GM19238 (cell line): ENCODE data around the gene OBP2B.
"Not testable (repeated sequence)": the region's sequence is repeated elsewhere in the genome, so short reads cannot be mapped to it uniquely, and the experiment has no call there.

Experiments
- DNase-seq: peaks from one replicate; pipeline ENCODE4 v3.0.0; 2011; ENCODE audit warnings: low spot score; ENCODE audit not compliant: insufficient read length

The OBP2B gene, protein sequence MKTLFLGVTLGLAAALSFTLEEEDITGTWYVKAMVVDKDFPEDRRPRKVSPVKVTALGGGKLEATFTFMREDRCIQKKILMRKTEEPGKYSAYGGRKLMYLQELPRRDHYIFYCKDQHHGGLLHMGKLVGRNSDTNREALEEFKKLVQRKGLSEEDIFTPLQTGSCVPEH

GRCh38 chr9:133208880-133209300 lies at the start of gene OBP2B:
OBP2B (minus strand) TSS chr9:133209250; CDS start chr9:133209199, 51 bp downstream.
- not testable (repeated sequence) for DNase-seq

DNA sequence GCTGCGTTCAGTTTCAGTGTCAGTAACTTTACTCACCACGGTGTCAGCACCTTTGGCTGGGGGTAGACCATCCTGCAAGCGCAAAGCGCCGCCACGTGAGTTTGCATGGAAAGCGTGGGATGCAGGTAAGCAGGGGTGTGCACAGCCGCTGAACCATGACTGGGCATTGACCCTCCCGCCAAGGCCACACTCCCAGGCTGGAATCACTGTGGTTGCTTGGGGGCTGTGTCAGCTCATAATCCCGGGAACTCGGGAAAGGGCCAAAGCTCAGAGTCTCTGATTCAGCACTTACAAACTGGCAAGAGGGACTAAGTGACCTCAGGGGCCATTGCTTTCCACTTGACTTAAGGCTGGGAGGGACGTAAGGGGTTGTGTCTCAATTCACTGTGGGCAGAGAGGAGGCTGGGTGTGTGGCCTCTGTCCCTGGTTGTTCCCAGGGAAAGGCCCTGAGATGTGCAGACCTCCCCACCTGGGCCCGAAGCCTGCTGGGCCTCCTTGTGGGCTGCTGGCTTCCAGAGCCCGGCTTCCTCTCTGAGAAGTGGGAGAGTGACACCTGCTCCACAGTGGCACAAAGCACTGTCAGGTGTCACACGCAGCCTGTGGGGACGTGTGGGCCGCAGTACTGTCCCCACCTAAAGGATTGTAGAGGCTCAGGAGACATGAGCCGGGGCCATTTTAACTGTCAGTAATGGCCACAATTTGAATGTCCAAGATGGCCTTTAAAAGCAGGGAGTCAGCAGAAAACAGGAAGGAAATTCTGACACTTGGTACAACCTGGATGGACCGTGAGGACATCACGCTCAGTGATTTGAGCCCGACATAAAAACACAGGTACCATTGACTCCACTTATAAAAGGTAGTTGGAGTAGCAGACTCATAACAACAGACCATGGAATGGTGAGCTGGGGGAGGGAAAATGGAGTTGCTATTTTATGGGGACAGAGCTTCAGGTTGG lies 49.3 kb upstream of the OBP2B start:
- no peak for DNase-seq

DNA sequence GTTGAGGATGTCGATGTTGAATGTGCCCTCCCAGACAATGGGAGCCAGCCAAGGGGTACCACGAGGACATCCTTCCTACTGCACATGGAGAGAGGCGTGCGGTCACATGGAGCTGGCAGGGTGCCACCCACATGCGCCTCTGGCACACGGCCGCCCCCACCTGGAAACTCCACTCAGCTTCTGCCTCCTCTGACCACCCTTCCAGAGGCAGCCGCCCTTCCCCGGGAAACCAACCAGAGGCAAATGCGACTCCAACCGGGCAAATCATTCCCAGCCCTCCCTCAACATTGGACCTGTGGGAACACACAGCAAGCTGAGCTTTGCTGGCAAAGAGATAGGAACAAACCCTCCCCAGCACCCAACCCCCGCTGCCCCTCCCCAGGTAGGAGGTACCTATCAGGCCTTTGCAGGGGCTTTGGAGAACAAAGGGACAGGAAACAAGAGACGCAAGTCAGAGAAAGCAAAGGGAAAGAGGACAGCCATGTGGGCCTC lies 48.5 kb upstream of the OBP2B start:
- no peak for DNase-seq

DNA sequence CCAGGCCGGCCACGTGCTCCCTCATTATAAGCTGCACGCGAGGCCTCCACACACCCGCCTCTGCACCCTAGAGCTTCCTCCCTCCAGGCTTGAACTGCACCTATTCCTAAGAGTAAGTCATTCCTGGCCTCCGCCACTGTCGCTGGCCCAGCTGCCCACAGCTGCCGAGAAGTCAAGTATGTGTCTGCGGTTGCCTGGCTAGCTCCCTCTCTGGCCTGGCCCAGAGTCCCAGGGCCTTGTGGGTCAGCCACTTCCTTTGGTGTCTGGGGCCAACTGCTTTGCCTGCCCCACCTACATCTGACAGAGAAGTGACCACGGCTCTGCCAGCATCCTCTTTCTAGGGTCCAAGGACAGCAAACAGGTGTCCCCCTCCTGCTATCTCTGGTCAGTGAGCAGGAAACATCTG lies 47.6 kb upstream of the OBP2B start:
- DNase-seq = no peak

DNA sequence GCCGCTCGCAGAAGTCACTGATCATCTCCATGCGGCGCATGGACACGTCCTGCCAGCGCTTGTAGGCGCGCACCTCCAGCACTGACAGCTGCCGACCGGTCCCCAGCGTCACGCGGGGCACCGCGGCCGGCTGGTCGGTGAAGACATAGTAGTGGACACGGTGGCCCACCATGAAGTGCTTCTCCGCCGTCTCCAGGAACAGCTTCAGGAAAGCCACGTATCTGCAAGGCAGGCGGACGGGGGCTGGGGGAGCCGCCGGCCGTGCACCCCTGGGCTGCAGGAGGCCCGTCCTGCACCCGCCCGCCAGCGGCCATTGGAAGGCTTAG lies 47.0 kb upstream of the OBP2B start:
- DNase-seq = no peak

DNA sequence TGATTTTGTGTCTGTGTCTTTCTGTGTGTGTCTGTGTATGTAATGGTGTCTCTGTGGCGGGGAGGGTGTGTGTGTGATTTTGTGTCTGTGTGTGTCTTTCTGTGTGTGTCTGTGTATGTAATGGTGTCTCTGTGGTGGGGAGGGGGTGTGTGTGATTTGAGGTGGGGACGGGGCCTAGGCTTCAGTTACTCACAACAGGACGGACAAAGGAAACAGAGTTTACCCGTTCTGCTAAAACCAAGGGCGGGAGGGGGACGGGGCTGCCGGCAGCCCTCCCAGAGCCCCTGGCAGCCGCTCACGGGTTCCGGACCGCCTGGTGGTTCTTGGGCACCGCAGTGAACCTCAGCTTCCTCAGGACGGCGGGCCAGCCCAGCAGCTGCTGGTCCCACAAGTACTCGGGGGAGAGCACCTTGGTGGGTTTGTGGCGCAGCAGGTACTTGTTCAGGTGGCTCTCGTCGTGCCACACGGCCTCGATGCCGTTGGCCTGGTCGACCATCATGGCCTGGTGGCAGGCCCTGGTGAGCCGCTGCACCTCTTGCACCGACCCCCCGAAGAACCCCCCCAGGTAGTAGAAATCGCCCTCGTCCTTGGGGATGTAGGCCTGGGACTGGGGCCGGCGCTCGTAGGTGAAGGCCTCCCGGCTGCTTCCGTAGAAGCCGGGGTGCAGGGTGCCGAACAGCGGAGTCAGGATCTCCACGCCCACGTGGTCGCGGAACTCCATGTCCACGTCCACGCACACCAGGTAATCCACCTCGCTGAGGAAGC lies 46.5 kb upstream of the OBP2B start:
- no peak for DNase-seq

DNA sequence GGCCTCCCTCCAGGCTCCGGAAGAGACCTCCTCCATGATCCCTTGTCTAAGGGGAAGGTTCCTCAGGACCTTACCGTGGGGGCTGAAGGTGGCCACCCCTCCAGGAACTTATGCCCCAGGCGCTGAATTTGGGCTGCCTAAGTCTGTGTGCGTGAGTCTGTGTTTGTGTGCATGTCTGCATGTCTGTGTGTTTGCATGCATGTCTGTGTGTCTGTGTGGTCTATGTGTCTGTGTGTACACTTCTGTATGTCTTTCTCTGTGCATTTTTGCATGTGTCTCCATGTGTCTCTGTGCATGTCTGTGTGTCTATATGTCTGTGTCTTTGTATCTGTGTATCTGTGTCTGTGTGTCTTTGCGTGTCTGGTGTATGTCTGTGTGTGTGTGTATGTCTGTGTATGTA lies 45.4 kb upstream of the OBP2B start:
- DNase-seq = no peak

GRCh38 chr9:133253268-133253667 lies 44.2 kb upstream of the OBP2B start:
- DNase-seq = no peak

GRCh38 chr9:133252301-133253020 lies 43.4 kb upstream of the OBP2B start:
- DNase-seq = no peak

GRCh38 chr9:133251773-133252172 lies 42.7 kb upstream of the OBP2B start:
- DNase-seq = no peak

- not testable (repeated sequence) for DNase-seq
Measured at GRCh38 chr9:133251221-133251620, 42.2 kb upstream of the OBP2B start.

DNA sequence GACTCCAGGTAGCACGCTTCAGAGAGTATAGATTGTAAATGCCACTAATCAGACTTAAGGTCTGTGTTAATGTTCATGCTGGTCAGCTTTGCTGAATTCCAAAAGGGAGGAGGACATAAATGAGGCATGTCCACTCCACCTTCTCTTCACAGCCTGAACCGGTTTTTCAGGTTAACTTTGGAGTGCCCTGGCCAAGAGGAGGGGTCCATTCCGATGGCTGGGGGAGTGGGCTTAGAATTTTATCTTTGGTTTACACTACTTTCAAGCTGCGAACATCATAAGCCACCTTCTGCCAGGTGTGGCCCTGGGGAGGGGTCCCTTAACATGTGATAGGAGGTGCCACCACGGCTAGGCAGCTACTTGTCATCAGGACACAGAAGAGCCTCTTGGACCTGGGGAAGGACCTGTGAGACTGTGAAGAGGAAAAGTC lies 41.7 kb upstream of the OBP2B start:
- no peak for DNase-seq

GRCh38 chr9:133249337-133249736 lies 40.3 kb upstream of the OBP2B start:
- DNase-seq = no peak

DNA sequence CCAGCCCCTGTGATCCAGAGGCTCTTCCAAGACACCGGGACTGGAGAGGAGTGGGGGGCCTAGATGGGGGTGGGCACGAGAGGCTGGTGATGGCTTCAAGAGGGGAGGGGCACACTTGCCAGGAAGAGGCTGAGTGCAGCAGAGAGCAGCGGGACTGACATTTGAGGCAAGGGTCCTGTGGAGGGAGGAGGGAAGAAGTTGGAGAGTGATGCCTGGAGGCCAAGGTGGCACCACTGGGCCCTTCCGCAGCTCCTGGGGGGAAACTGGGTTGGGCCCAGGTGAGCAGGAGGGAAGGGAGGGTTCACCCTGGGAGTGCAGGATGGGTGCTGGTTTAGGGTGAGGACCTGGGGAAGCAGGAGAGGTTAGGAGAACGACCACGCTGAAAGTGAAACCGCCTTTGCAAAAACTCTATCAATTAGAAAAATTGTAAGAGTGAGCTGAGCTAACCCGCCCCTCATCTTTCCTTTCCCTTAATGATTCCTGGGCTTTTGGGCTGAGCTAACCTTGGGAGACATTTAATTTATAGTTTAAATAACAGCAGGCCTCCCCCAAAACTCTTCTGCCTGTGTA lies 39.8 kb upstream of the OBP2B start:
- no peak for DNase-seq

DNA sequence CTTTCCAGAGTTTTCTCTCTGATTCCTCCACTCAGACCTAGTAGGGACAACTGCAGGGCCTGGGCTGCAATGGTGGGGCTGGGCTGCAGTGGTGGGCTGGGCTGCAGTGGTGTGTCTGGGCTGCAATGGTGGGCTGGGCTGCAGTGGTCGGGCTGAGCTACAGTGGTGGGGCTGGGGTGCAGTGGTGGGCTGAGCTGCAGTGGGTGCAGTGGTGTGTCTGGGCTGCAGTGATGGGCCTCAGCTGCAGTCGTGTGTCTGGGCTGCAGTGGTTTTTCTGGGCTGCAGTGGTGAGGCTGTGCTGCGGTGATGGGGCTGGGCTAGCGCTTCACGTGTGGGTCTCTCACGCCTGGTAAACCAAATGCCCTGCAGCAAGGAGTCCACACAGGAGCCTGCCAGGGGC lies 38.6 kb upstream of the OBP2B start:
- no peak for DNase-seq

DNA sequence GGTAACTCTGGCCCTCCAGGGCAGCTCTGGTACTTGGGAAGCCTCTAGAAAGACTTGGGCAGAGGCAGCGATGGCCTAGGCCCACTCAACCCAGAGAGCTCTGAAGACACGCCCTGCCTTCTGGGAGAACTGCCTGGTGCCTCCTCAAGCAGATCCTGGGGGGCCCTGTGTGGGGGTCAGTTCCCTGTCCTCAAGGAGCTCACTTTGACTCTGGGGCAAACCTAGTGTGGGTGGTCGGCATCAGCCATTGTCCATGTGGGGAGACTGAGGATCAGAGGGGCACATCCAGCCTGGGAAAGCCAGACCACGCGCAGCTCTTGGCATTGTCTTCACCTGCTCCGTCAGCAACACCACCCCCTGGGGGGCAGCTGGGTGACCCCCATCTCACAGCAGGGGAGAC lies 37.9 kb upstream of the OBP2B start:
- DNase-seq = no peak

- no peak for DNase-seq
Measured at GRCh38 chr9:133246562-133246961, 37.5 kb upstream of the OBP2B start.

DNA sequence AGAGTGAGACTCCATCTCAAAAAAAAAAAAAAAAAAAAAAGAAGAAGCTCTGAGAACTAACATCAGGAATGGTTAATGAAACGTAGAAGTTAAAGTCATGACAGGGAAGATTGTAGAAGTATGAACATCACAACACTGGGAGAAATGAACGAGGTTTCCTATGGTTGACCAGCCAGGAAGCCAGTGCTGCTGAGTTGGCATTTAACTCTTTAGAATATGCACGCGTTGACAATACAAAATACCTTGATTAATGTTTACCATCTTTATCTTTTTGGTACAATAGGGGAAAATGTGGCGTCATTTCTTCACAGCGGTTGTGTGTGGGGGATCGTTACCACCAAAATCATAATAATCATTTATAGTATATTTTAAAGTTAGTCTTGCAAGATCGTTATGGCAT lies 33.9 kb upstream of the OBP2B start:
- no peak for DNase-seq

GRCh38 chr9:133242241-133242640 lies 33.2 kb upstream of the OBP2B start:
- DNase-seq = no peak

DNA sequence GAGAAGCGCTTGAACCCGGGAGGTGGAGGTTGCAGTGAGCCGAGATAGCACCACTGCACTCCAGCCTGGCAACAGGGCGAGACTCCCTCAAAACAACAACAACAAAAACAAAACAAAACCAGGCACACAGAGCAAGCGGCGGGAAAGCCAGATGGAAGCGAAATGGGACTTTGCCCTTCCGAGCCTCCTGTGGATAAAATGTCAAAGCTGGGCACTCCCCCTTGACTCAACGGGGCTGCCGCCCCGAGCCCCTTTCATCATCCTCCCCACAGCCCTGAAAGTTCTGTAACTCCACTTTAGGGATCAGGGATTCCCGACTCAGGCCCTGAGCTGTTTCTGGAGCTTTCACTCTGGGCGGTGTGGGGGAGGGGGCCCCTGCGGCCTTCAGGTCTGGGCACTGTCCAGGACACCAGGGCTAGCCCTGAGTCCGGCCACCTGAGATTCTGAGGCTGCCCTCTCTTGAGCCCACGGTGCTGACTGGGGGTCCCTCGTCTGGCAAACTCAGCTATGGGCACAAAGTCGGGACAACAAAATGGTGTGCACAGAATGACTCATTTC lies 30.6 kb upstream of the OBP2B start:
- DNase-seq = no peak
